ENCODE results near the gene MYOZ1. TPM values are rescaled to one million over a fixed set of nuclear protein-coding genes. Genes with fewer than 3 reads are reported as not detected.

MYOZ1 gene, protein sequence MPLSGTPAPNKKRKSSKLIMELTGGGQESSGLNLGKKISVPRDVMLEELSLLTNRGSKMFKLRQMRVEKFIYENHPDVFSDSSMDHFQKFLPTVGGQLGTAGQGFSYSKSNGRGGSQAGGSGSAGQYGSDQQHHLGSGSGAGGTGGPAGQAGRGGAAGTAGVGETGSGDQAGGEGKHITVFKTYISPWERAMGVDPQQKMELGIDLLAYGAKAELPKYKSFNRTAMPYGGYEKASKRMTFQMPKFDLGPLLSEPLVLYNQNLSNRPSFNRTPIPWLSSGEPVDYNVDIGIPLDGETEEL
- 0.08 TPM in 1 of 5 replicates, not detected in the others for total RNA-seq (2022; extraction: Qiagen RNA extraction; ENCODE audit: low read depth)

DNA sequence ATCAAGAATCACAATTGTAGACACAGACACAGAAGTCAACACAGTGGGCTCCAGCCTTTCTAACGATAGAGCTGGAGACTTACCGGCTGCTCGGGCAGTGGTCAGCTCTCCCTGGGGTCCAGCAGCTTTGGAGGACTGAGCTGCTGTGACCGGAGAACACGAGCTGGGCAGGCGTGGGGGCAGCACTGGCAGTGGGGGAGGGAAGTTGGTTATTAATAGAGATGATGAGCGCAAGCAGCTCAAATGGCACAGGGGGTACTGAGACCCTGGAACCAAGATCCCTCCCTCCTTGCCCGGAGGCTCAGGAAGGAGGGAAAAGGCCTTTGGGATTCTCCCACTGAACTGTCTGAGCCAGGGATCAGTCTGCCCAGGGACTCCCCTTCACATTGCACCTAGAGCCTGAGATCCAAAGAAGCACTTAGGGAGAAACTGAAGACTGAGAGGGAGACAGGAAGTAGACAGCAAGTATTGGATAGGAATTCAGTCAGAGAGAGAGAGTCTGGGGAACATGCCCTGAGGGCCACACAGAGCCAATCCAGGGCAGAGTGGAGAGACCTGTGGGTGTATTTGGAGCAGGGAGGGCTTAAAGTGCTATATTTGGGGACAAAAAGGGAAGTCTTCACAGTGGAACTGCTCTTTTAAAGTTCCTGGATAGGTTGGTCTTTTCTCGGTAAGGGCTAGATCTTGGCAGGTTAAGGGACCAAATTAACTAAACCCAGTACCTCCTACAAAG lies at the start of gene MYOZ1:
MYOZ1 (minus strand) TSS at position 147 of the 733 bp plus-strand sequence. CDS start 1,457 bp downstream, outside the sequence.

DNA sequence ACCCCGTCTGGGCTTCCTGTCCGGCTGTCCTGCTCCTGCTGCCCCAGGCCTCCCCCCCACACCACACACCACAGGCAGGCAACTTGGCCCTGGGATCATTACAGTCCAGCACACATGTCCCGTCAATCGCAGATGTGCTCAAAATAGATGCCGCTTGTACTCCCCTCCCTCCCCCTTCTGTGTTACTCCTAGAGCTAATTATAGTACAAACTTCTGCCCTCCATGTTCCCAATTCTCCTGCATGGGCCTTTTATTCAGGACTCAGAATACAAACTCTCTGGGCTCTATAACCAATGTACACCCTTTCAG lies 14.7 kb upstream of the MYOZ1 start, which contains the start of gene SYNPO2L:
SYNPO2L (minus strand) TSS at position 40 of the 309 bp plus-strand sequence. CDS start 107 bp downstream, outside the sequence.

DNA sequence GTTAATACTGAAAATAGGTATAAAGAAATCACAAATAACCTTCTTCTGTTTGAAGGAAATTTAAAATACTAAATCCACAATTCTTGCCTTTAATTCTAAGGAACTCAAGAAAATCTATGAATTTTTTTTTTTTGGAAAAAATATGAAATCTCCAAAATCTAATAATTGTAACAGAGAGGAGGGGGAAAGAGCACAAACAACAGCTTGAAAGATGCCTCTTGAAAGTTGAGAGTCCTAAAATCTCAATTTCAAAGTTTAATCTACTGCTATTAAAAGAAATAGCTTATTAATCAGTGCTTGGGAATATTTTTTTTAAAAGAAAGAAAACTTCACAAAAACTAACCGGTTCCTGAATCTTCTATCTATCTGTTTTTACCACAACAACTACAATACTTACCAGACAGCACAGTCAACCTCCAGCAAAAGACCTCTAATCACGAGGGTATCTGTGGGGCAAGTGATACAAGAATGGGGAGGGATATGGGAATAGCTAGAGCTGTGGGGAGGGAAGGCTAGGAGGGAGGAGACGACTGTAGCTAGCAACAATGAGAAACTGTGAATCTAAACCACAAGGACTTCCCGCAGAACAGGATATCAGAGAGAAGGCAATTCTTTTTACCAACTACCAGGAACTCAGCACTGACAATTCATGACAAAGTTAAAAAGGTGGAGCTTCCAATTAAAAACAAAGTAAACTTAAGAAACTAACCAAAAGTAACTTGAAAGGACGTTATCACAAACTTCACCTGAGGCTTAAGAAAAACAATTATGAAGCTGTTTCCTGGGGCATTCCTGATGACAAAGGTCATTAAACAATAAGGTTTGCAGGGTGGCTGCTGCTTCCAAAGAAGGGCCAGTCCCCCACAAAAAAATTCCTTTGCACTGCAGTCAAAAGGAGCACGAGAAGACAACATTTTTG lies 50.1 kb downstream of the MYOZ1 start, which contains the start of gene USP54:
USP54 (minus strand) TSS at position 462 of the 919 bp plus-strand sequence. CDS start 15,684 bp downstream, outside the sequence.

Other genes with a start within 250 kb of the MYOZ1 start
- gene ANXA7, start 227.4 kb downstream of the MYOZ1 start, total RNA-seq (2022; extraction: Qiagen RNA extraction; ENCODE audit: low read depth): 108 to 120 TPM (median 115 TPM) in 5 replicates
- 0.40 to 0.58 TPM (median 0.48 TPM) in 5 replicates for gene MSS51, start 207.9 kb downstream of the MYOZ1 start, total RNA-seq (2022; extraction: Qiagen RNA extraction; ENCODE audit: low read depth)
- 16.2 to 20.6 TPM (median 17.5 TPM) in 5 replicates for gene PPP3CB, start 145.4 kb downstream of the MYOZ1 start, total RNA-seq (2022; extraction: Qiagen RNA extraction; ENCODE audit: low read depth)
- 8.7 to 12.2 TPM (median 12.1 TPM) in 5 replicates for gene USP54, start 50.1 kb downstream of the MYOZ1 start, total RNA-seq (2022; extraction: Qiagen RNA extraction; ENCODE audit: low read depth)
- gene SYNPO2L, start 14.6 kb upstream of the MYOZ1 start, total RNA-seq (2022; extraction: Qiagen RNA extraction; ENCODE audit: low read depth): 0.03 TPM in 1 of 5 replicates, not detected in the others
- gene AGAP5, start 56.6 kb upstream of the MYOZ1 start, total RNA-seq (2022; extraction: Qiagen RNA extraction; ENCODE audit: low read depth): 2.3 to 3.5 TPM (median 2.5 TPM) in 5 replicates
- gene SEC24C, start 102.9 kb upstream of the MYOZ1 start, total RNA-seq (2022; extraction: Qiagen RNA extraction; ENCODE audit: low read depth): 54.4 to 65.8 TPM (median 63.6 TPM) in 5 replicates
- 54.1 to 75.5 TPM (median 70.1 TPM) in 5 replicates for gene CHCHD1, start 140.6 kb upstream of the MYOZ1 start, total RNA-seq (2022; extraction: Qiagen RNA extraction; ENCODE audit: low read depth)
- gene ZSWIM8, start 144.1 kb upstream of the MYOZ1 start, total RNA-seq (2022; extraction: Qiagen RNA extraction; ENCODE audit: low read depth): 30.2 to 48.2 TPM (median 46.1 TPM) in 5 replicates
- 12.0 to 17.7 TPM (median 16.8 TPM) in 5 replicates for gene NDST2, start 170.1 kb upstream of the MYOZ1 start, total RNA-seq (2022; extraction: Qiagen RNA extraction; ENCODE audit: low read depth)
- 16.9 to 19.9 TPM (median 19.5 TPM) in 5 replicates for gene CAMK2G, start 233.1 kb upstream of the MYOZ1 start, total RNA-seq (2022; extraction: Qiagen RNA extraction; ENCODE audit: low read depth)